Stimulated activated CD8-positive, alpha-beta memory T cell treated with anti-CD3 and anti-CD28 coated beads, Interleukin-4, amount 100 ng/mL, for 1 hour (primary cell): ENCODE measurements around the gene NCOA3.
A peak's percentile ranks its signal among the peaks of the same experiment; 100 is the strongest.
"Not testable (repeated sequence)": the region's sequence is repeated elsewhere in the genome, so short reads cannot be mapped to it uniquely, and the experiment has no call there.

ENCODE experiments used
- DNase-seq, 2 donors: peaks; one replicate each; pipeline ENCODE4 v3.0.0-alpha.2; 2020; ENCODE audit warnings: low read depth in 2 of 2, low spot score in 1 of 2

Gene NCOA3

GRCh38 chr20:47500082-47500481 is 1.6 kb upstream of the NCOA3 start:
- not testable (repeated sequence) for DNase-seq

- DNase-seq: no peak
Observed at GRCh38 chr20:47500554-47500953, 1.1 kb upstream of the NCOA3 start.

- no peak for DNase-seq
Observed at GRCh38 chr20:47501116-47501481, 588 bp upstream of the NCOA3 start.

- DNase-seq: peak in 1 of 2 donors; percentile 8
Observed at GRCh38 chr20:47502271-47503239, 868 bp downstream of the NCOA3 start.

- no peak for DNase-seq
Observed at GRCh38 chr20:47503685-47504084, 2.0 kb downstream of the NCOA3 start.

GRCh38 chr20:47506335-47506734 is 4.6 kb downstream of the NCOA3 start:
- no peak for DNase-seq

- no peak for DNase-seq
Observed at GRCh38 chr20:47506850-47507249, 5.2 kb downstream of the NCOA3 start.

- DNase-seq: not testable (repeated sequence)
Observed at GRCh38 chr20:47507275-47507981, 5.7 kb downstream of the NCOA3 start.

- no peak for DNase-seq
Observed at GRCh38 chr20:47508278-47508677, 6.6 kb downstream of the NCOA3 start.

GRCh38 chr20:47509104-47509661 is 7.5 kb downstream of the NCOA3 start:
- DNase-seq: no peak

- no peak for DNase-seq
Observed at GRCh38 chr20:47509685-47510084, 8.0 kb downstream of the NCOA3 start.

GRCh38 chr20:47515843-47516242 is 14.2 kb downstream of the NCOA3 start:
- DNase-seq: no peak

GRCh38 chr20:47521059-47521808 is 19.5 kb downstream of the NCOA3 start:
- no peak for DNase-seq

GRCh38 chr20:47524015-47524784 is 22.5 kb downstream of the NCOA3 start:
- DNase-seq: no peak

GRCh38 chr20:47527004-47527800 is 25.5 kb downstream of the NCOA3 start:
- DNase-seq: no peak

GRCh38 chr20:47529840-47530239 is 28.2 kb downstream of the NCOA3 start:
- DNase-seq: no peak

- DNase-seq: no peak
Observed at GRCh38 chr20:47531458-47531857, 29.8 kb downstream of the NCOA3 start.

- no peak for DNase-seq
Observed at GRCh38 chr20:47532002-47532401, 30.3 kb downstream of the NCOA3 start.

GRCh38 chr20:47533518-47534062 is 31.9 kb downstream of the NCOA3 start:
- DNase-seq: no peak
